GM12864 (cell line): ENCODE measurements around the gene SIL1.
"Not testable (repeated sequence)": the region's sequence is repeated elsewhere in the genome, so short reads cannot be mapped to it uniquely, and the experiment has no call there.

ENCODE experiments used
- DNase-seq: peaks from one replicate; pipeline ENCODE4 v3.0.0-alpha.2; 2011; ENCODE audit warnings: low read depth
- H3K4me3 ChIP-seq: 2 replicates; pipeline ENCODE4 v1.5.1; 2011; ENCODE audit warnings: mild to moderate bottlenecking, low read depth, low read length, control low read depth
- CTCF ChIP-seq: IDR thresholded peaks from 2 replicates; pipeline ENCODE4 v1.5.1; 2011; ENCODE audit warnings: low read depth, mild to moderate bottlenecking, moderate library complexity, low read length, control low read depth, inconsistent platforms; ENCODE audit errors: missing control alignments

SIL1 gene

GRCh38 chr5:139120521-139120920 is 77.6 kb downstream of the SIL1 start:
- no peak overlapping the region for H3K4me3 ChIP-seq
- TF ChIP-seq CTCF = no peak
- no peak for DNase-seq

- no peak overlapping the region for H3K4me3 ChIP-seq
- TF ChIP-seq CTCF = no peak
- no peak for DNase-seq
Measured at GRCh38 chr5:139118804-139119203, 79.4 kb downstream of the SIL1 start.

- no peak for TF ChIP-seq CTCF
- DNase-seq = no peak
- H3K4me3 ChIP-seq = no peak overlapping the region
Measured at GRCh38 chr5:139117342-139117884, 80.8 kb downstream of the SIL1 start.

GRCh38 chr5:139116100-139116655 is 82.0 kb downstream of the SIL1 start:
- no peak overlapping the region for H3K4me3 ChIP-seq
- no peak for DNase-seq
- no peak for TF ChIP-seq CTCF

- TF ChIP-seq CTCF = no peak
- DNase-seq = no peak
- no peak overlapping the region for H3K4me3 ChIP-seq
Measured at GRCh38 chr5:139113892-139114291, 84.3 kb downstream of the SIL1 start.

- not testable (repeated sequence) for H3K4me3 ChIP-seq, DNase-seq
Measured at GRCh38 chr5:139112362-139112761, 85.8 kb downstream of the SIL1 start.

- no peak for TF ChIP-seq CTCF
- no peak for DNase-seq
- no peak overlapping the region for H3K4me3 ChIP-seq
Measured at GRCh38 chr5:139110526-139111168, 87.5 kb downstream of the SIL1 start.
